GM21717 (cell line): Measurements from ENCODE around the gene SEC61A2.
"Not testable (repeated sequence)": the region's sequence is repeated elsewhere in the genome, so short reads cannot be mapped to it uniquely, and the experiment has no call there.

Experiments
- ATAC-seq: cut with Tn5 transposase; IDR thresholded peaks from one replicate; pipeline ENCODE4 v1.9.1; 2021; ENCODE audit warnings: mild to moderate bottlenecking, moderate library complexity; ENCODE audit not compliant: unreplicated experiment

The SEC61A2 gene

GRCh38 chr10:12158111-12158510 is 28.6 kb downstream of the SEC61A2 start:
- ATAC-seq: no peak

GRCh38 chr10:12160664-12161063 is 31.2 kb downstream of the SEC61A2 start:
- ATAC-seq: no peak

GRCh38 chr10:12162927-12163326 is 33.5 kb downstream of the SEC61A2 start:
- no peak for ATAC-seq

GRCh38 chr10:12164085-12164484 is 34.6 kb downstream of the SEC61A2 start:
- ATAC-seq: no peak

- ATAC-seq: no peak
These were observed 35.6 kb downstream of the SEC61A2 start for GRCh38 chr10:12165036-12165435.

- ATAC-seq: no peak
These were observed 36.7 kb downstream of the SEC61A2 start for GRCh38 chr10:12165999-12166775.

- not testable (repeated sequence) for ATAC-seq
These were observed 42.0 kb downstream of the SEC61A2 start for GRCh38 chr10:12171512-12171911.

GRCh38 chr10:12177642-12178041 is 48.2 kb downstream of the SEC61A2 start:
- ATAC-seq: no peak

GRCh38 chr10:12179606-12180170 is 50.2 kb downstream of the SEC61A2 start:
- no peak for ATAC-seq

GRCh38 chr10:12180221-12180974 is 50.9 kb downstream of the SEC61A2 start:
- ATAC-seq: no peak

GRCh38 chr10:12181065-12181775 is 51.7 kb downstream of the SEC61A2 start:
- no peak for ATAC-seq

GRCh38 chr10:12184165-12184564 is 54.7 kb downstream of the SEC61A2 start:
- ATAC-seq: no peak

- ATAC-seq: no peak
These were observed 56.8 kb downstream of the SEC61A2 start for GRCh38 chr10:12186323-12186722.

- ATAC-seq: no peak
These were observed 57.9 kb downstream of the SEC61A2 start for GRCh38 chr10:12187321-12187905.

- no peak for ATAC-seq
These were observed 59.2 kb downstream of the SEC61A2 start for GRCh38 chr10:12188656-12189055.

- ATAC-seq: no peak
These were observed 59.9 kb downstream of the SEC61A2 start for GRCh38 chr10:12189426-12189825.

- no peak for ATAC-seq
These were observed 62.2 kb downstream of the SEC61A2 start for GRCh38 chr10:12191715-12192114.

GRCh38 chr10:12193193-12193592 is 63.7 kb downstream of the SEC61A2 start:
- no peak for ATAC-seq

GRCh38 chr10:12194752-12195271 is 65.3 kb downstream of the SEC61A2 start:
- ATAC-seq: no peak

GRCh38 chr10:12195281-12195602 is 65.8 kb downstream of the SEC61A2 start:
- peak; percentile 5 for ATAC-seq
